Hepatocyte (in vitro differentiated cells): ENCODE results near the gene C1R. TPM values are rescaled to one million over a fixed set of nuclear protein-coding genes. Genes with fewer than 3 reads are reported as not detected.

Experiments used
- DNase-seq: peaks from one replicate; pipeline ENCODE4 v3.0.0-alpha.2; 2016; ENCODE audit warnings: low spot score
- H2AFZ ChIP-seq: fragments of 200-600 bp; sonication (generic); 2 replicates; pipeline ENCODE4 v1.6.0; 2016; ENCODE audit warnings: antibody characterized with exemption, mild to moderate bottlenecking
- H3K27ac ChIP-seq: fragments of 200-600 bp; sonication (generic); 2 replicates; pipeline ENCODE4 v1.5.1; 2016; ENCODE audit warnings: mild to moderate bottlenecking
- H3K27me3 ChIP-seq: fragments of 200-600 bp; sonication (generic); 2 replicates; pipeline ENCODE4 v1.6.1; 2016
- H3K36me3 ChIP-seq: fragments of 200-600 bp; sonication (generic); replicated peaks from 2 replicates; pipeline ENCODE4 v1.5.1; 2016; ENCODE audit warnings: low read depth; ENCODE audit not compliant: insufficient read depth
- H3K4me1 ChIP-seq: fragments of 200-600 bp; sonication (generic); 2 replicates; pipeline ENCODE4 v1.5.1; 2016; ENCODE audit warnings: mild to moderate bottlenecking, moderate library complexity; ENCODE audit not compliant: insufficient read depth
- H3K4me2 ChIP-seq: fragments of 200-600 bp; sonication (generic); 2 replicates; pipeline ENCODE4 v1.6.0; 2016
- H3K4me3 ChIP-seq: fragments of 200-600 bp; sonication (generic); 2 replicates; pipeline ENCODE4 v1.5.1; 2016; ENCODE audit warnings: mild to moderate bottlenecking
- H3K79me2 ChIP-seq: fragments of 200-600 bp; sonication (generic); 2 replicates; pipeline ENCODE4 v1.6.0; 2017; ENCODE audit warnings: mild to moderate bottlenecking
- H3K9me2 ChIP-seq: fragments of 200-600 bp; sonication (generic); replicated peaks from 2 replicates; pipeline ENCODE4 v1.6.0; 2017; ENCODE audit warnings: mild to moderate bottlenecking; ENCODE audit not compliant: insufficient read depth
- H3K9me3 ChIP-seq: fragments of 200-600 bp; sonication (generic); 2 replicates; pipeline ENCODE4 v1.5.1; 2016; ENCODE audit warnings: low read depth, mild to moderate bottlenecking
- H4K20me1 ChIP-seq: fragments of 200-600 bp; sonication (generic); 2 replicates; pipeline ENCODE4 v1.6.0; 2016; ENCODE audit warnings: mild to moderate bottlenecking; ENCODE audit not compliant: insufficient read depth, poor library complexity, severe bottlenecking
- EZH2 ChIP-seq: fragments of 200-600 bp; sonication (generic); IDR thresholded peaks from 2 replicates; pipeline ENCODE4 v1.6.1; 2016; ENCODE audit warnings: antibody characterized with exemption, mild to moderate bottlenecking, borderline replicate concordance
- EZH2phosphoT487 ChIP-seq: fragments of 200-600 bp; sonication (generic); IDR thresholded peaks from one replicate; pipeline ENCODE4 v1.6.1; 2018; ENCODE audit warnings: antibody characterized with exemption, mild to moderate bottlenecking, low read depth, moderate library complexity; ENCODE audit not compliant: unreplicated experiment, severe bottlenecking
- WGBS: methylation state at CpG from one replicate; pipeline ENCODE4 v1.1.6; 2016; ENCODE audit warnings: low lambda C conversion rate; ENCODE audit errors: missing lambda C conversion rate; 5-methylcytosine and 5-hydroxymethylcytosine counted together
- polyA plus RNA-seq: library from polyadenylated mRNA; unstranded; fragments of >200 nt; fragmentation: Nextera tagmentation; extraction: Ambion mirVana; gene quantifications from 2 replicates; pipeline ENCODE4 v1.2.1, GENCODE V29; 2016
- total RNA-seq: library from RNA; depleted of rRNA; stranded (reverse); fragments of >200 nt; gene quantifications from 2 replicates; pipeline ENCODE4 v1.2.3, GENCODE V29; 2014
- TF ChIP-seq, protein P1 (sequence below): fragments of 200-600 bp; sonication (generic); IDR thresholded peaks from 2 replicates; pipeline ENCODE4 v1.5.1; 2016; ENCODE audit warnings: antibody characterized with exemption, mild to moderate bottlenecking; ENCODE audit not compliant: poor library complexity

Gene C1R
- total and polyA plus RNA-seq, 2 experiments from 2014 or later: 80.1 to 89.6 TPM

DNA sequence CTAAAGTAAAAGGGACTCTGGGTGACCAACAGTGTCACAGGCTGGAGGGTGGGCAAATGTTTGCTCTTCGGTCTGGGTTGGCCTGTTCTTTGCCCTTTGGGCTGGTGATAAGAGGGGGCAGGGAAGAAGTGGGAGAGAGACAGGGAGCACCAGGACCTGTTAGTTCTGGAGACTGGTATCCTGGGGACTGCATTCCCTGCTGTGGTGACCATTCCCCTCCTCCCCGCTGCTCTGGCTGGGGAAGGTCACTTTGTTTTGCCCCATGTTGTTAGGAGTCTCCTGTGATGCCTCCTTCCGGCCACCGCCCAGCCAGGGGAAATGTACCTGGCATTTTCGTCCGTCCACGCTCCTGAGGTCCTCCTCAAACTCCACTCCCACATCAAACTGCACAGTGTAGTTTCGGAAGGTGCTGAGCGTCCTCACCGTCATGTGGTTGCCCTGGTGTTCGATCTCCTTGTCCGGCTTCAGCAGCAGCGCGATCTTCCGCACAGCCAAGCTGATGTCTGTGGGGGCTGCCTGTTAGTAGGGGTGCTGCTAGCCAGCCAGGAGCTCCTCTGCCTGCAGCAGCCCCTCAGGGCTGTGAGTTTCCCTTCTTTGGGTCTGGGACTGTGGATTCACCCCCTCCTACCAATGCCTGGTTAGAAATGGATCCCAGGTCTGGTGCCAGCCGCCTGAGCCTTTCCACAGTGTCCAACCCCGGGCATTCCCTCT is 35.8 kb upstream of the C1R start:
- Histone ChIP-seq H3K4me1 (peaks cover 6% of the 10 kb centered on the region), H3K36me3 (no peaks in the 10 kb centered on the region), H3K27ac (peak overlapping the region; percentile 89), H3K79me2 (peaks cover 7% of the 10 kb centered on the region), H3K4me2 (peak overlapping the region; percentile 100), H4K20me1 (no peaks in the 10 kb centered on the region), H2AFZ (no peak overlapping the region), H3K9me2 (no peaks in the 10 kb centered on the region), H3K27me3 (no peaks in the 10 kb centered on the region), H3K4me3 (no peak overlapping the region), H3K9me3 (no peaks in the 10 kb centered on the region)
- DNase-seq: no peak
- 75% methylated on average over 17 of the region's 17 CpGs for WGBS
- TF ChIP-seq, protein P1, sequence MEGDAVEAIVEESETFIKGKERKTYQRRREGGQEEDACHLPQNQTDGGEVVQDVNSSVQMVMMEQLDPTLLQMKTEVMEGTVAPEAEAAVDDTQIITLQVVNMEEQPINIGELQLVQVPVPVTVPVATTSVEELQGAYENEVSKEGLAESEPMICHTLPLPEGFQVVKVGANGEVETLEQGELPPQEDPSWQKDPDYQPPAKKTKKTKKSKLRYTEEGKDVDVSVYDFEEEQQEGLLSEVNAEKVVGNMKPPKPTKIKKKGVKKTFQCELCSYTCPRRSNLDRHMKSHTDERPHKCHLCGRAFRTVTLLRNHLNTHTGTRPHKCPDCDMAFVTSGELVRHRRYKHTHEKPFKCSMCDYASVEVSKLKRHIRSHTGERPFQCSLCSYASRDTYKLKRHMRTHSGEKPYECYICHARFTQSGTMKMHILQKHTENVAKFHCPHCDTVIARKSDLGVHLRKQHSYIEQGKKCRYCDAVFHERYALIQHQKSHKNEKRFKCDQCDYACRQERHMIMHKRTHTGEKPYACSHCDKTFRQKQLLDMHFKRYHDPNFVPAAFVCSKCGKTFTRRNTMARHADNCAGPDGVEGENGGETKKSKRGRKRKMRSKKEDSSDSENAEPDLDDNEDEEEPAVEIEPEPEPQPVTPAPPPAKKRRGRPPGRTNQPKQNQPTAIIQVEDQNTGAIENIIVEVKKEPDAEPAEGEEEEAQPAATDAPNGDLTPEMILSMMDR: no peak
- TF ChIP-seq EZH2 (no peak), EZH2phosphoT487 (no peak)

DNA sequence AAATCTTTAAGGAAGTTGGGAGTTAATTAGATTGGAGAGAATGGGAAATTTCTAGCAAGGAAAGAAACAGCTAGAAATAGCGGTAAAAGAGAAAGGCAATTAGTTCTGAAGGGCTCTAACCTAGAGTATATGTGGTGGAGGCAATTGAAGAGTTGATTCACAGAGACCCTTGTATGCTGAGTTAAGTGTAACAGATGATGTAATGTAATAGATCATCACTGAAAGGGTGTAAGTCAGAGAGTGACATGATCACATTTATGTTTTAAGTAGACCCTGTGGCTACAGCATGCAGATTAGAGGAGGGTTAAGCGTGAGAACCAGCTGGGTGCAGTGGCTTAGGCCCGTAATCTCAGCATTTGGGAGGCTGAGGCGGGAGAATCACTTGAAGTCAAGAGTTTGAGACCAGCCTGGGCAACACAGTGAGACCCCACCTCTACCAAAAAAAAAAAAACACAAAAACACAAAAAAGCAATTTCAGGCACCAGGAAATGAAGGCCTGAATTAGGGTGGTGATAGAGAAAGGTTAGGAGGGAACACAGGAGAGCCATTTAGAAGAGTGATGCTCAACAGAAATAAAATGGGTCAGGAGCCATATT is 33.5 kb upstream of the C1R start:
- H3K4me1 ChIP-seq: peaks cover 6% of the 10 kb centered on the region
- no peak for TF ChIP-seq EZH2
- TF ChIP-seq EZH2phosphoT487: no peak
- TF ChIP-seq, protein P1: no peak
- H3K36me3 ChIP-seq: no peaks in the 10 kb centered on the region
- 87% methylated on average over 4 of the region's 4 CpGs for WGBS
- no peaks in the 10 kb centered on the region for H3K9me3 ChIP-seq
- H3K27me3 ChIP-seq: no peaks in the 10 kb centered on the region
- no peaks in the 10 kb centered on the region for H3K9me2 ChIP-seq
- no peak overlapping the region for H3K4me3 ChIP-seq
- no peak for DNase-seq
- H2AFZ ChIP-seq: no peak overlapping the region
- no peak overlapping the region for H3K27ac ChIP-seq
- no peak overlapping the region for H3K4me2 ChIP-seq
- H3K79me2 ChIP-seq: no peaks in the 10 kb centered on the region
- H4K20me1 ChIP-seq: no peaks in the 10 kb centered on the region

DNA sequence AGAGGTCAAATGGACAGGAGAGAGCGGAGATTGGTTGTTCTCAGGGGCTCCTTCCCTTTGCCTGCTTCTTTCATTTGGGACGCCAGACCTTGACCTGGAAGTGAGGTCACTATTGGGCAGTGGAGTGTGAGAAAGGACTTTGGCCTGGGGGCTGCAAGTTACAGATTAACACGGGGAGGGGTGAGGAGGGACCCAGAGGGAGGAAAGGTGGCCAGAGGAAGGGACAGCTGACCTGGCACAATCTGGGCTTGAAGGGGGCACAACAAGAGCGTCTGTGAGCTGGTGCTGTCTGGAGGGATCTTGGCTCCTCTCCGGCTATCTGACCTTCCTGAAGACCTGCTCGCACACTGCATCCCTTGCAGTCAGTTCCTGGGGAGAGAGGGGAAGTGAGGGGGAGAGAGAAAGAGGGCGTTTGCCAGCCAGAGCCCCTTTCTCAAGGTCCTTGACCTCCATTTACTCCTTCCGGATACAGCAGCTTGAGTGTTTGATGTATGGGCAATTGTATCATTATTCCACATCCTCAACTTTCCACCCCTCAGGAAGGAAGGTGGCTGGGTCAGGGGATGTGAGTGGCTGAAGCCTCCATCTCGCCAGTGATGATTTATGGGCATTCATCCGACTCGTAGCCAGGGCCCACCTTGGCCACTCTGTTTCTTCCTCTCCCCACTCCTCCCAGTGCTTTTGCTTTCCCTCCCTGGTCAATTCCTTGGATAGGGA is 31.7 kb upstream of the C1R start:
- no peaks in the 10 kb centered on the region for H3K9me2 ChIP-seq
- DNase-seq: peak; percentile 33
- no peaks in the 10 kb centered on the region for H3K79me2 ChIP-seq
- H2AFZ ChIP-seq: no peak overlapping the region
- no peaks in the 10 kb centered on the region for H3K36me3 ChIP-seq
- 72% methylated on average over 11 of the region's 11 CpGs for WGBS
- H3K9me3 ChIP-seq: no peaks in the 10 kb centered on the region
- no peak for TF ChIP-seq EZH2phosphoT487
- no peak for TF ChIP-seq EZH2
- TF ChIP-seq, protein P1: no peak
- H3K4me1 ChIP-seq: no peaks in the 10 kb centered on the region
- no peaks in the 10 kb centered on the region for H4K20me1 ChIP-seq
- H3K4me3 ChIP-seq: no peak overlapping the region
- peak overlapping the region; percentile 33 for H3K4me2 ChIP-seq
- no peaks in the 10 kb centered on the region for H3K27me3 ChIP-seq
- H3K27ac ChIP-seq: peak overlapping the region; percentile 57
